NCI-H2227 treated with DMSO at 0.1 percent for 48 hours (cell line): ENCODE results near the gene HNRNPAB.

Source experiments
- DNase-seq: peaks from one replicate; lab custom pipeline; 2025; lab: John Stamatoyannopoulos, UW

Gene HNRNPAB

DNA sequence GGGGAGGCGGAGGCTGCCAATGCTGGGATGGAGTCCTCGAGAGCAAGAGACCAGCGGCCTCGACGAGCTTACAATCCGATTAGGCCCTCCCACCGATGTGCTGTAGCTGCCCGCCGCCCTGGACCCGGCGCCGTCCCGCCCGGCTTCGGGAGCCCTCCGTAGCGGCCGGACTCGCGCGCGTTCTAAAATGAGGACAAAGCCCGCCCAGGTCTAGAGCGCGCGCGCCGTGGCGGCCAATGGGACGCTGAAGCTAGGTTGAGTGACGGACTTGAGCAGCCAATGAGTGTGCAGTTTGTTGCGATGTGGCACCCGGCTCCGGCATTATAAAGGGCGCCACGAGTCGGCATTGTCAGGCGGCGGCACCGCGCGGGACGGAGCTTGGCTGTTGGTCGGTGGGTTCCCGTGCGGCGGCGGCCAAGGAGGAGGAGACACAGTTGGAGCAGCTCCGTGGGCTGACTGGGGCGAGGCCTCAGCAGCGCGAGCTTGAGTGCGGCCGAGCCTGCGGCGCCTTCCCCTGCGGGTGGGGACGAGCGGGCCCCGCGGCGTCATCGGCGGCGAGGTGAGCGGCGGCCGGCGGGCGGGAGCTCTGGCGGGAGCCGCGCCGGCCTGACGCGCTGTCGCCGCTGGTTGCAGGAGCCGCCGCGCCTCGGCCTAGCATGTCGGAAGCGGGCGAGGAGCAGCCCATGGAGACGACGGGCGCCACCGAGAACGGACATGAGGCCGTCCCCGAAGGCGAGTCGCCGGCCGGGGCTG, at the start of gene HNRNPAB:
Gene HNRNPAB, plus strand, starts transcription at position 352 of the 753 bp plus-strand sequence. Its CDS starts 305 bp downstream, at position 657.
- DNase-seq, result peak; percentile 93

DNA sequence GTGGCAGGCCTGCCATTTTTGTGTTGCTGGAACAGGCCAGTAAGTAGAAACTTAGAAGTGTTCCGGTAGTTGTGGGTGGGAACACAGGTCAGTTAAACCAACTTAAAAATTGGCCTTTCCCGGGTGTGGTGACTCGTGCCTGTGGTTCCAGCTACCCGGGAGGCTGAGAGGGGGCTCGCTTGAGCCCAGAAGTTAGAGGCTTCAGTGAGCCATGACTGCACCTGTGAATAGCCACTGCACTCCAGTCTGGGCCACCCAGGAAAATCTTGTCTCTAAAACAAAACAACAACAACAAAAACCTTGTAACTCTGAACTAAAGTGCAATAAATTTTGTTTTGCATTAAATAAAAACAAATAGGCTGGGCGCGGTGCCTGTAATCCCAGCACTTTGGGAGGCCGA, 49.3 kb upstream of the HNRNPAB start:
- DNase-seq, result no peak

DNA sequence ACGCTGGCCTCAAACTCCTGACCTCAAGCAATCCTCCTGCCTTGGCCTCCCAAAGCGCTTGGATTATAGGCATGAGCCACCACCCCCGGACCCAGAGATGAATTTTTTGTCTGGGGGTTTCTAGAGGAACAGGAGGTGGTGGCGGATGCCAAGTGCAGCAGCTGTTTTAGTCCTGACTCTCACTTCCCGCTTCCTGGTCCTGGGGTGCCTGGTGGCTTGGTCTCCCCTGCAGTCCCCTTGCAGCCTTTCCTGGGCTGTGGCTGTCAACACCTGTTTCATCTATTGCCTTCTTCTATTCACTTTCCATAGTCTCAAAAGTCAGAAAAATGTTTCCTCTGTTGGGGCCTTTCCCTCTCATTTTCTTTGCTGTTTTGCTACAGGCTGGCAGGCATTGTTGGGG, 44.2 kb upstream of the HNRNPAB start:
- no peak for DNase-seq

DNA sequence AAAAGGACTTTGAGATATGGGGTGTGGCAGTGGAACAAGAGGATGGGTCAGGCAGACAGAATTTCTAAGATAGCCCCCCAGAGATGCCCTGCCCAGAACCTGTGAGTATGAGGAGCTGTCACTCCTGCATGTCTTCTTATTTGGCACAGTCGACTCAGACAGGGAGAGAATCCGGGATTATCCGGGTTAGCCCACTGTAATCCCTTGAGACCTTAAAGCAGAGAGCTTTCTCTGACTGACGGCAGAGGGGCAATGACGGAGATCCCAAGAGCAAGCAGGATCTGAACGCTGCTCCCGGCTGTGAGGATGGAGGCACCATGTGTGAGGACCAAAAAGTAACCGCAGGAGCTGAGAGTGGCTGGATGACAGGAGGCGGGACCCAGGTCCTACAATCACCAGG, 41.9 kb upstream of the HNRNPAB start:
- no peak for DNase-seq

DNA sequence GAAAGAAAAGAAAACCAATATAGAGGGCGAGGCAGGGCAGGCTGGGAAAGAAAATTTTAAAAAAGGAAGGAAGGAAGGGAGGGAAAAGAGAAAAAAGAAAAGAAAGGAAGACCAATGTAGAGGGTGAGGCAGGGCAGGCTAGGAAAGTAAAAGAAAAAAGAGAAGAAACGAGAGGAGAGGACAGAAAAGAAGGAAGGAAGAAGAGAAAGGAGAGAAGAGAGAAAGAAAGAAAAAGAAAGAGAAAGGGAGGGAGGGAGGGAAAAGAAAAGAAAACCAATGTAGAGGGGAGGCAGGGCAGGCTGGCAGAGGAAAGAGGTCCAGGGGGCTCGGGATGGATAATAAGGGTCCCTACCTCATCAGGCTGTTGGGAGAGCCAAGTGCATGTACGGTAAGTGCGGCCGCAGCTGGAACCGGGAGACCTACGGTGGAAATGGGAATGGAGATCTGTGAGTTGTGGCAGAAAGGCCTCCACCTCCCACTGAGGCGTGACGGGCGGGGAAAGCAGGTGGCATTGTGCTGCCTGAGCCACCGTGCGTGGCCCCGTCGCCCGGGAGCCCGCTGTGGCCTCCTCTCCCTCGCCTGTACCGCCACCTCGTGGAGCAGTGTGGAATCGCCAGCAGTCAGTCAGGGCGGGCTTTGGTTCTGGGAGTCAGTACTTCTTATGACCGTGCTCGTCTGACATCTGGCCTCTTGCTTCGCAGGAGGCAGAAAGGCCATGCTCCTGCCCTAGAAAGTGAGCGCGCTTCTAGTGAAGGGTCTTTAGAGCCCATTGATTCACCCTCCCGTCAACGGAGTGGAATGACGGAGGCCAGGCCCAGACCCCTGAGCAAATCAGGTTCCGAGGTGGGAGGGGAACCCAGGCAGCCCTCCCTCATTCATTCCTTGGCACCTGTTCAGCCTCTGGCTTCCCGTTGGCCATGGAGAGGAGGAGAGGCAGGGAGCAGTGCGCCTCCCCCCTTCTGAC, 40.3 kb upstream of the HNRNPAB start:
- peak; percentile 62 for DNase-seq

DNA sequence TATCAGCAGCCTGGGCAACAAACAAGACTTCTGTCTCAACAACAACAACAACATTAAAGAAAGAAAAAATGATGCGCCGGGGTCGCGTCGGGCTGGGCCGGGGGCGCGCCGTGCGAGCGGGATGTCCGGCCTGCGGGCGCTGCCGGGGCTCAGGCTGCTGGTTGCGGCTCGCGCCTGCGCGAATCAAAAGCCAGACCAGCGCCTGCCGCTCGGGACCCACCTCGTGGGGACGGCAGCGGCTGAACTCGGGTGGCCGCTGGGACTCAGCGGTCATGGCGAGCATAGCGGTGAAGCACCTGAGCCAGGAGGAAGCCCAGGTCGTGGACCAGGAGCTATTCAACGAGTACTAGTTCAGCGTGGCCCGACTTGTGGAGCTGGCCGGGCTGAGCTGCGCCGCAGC, 38.8 kb upstream of the HNRNPAB start:
- DNase-seq, result no peak

DNA sequence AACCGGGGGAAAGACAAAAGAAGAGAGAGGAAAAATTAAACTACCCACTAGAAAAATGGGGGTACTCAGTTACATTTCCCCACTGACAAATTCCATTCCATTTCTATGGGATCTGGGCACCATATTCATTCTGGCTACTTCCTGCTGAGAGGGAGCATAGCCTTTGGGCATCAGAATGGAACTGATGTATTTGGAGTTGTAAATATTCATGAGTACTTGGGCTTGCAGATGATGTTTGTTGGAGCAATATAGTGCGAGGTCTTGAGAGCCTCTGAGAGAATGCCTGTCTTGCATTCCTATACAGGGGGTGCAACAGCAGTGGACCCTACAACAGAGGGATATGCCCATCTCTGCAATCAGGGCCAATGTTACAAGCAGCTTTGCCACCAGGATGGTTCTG, 33.9 kb upstream of the HNRNPAB start:
- no peak for DNase-seq

DNA sequence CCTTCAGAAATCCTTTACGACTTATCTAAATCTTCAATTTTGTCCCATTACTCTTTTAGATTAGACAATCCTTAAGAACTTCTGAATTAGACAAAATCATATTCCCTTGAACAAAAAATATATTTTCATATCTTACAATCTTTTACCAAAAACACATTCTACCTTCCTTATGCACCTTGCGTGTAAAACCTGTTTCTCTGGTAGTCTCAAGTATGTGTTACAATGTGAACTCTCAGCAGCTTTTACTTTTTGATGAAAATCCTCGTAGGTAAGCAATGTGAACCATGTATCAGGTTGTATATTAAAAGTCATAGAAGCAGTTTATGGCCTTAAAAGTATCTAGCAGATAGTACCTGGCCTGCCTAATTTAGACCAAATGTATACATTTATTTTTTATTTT, 29.9 kb upstream of the HNRNPAB start:
- no peak for DNase-seq

DNA sequence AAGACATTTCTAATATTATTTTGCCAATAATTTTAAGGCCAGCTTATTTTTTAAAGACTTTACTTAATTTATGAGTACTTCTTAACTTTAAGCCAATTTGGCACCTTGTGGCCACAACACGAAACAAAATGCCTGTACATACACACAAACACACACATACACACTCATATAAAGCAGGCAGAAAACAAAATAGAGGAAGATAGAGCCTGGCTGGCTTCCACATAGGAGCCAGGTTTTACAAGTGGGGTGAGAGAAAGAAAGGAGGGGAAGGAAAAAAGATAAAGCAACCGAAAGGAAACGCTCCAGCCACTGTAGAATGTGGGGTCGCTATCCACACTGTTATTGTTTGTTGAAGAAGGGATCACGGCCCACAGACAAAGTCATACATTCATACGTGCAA, 27.5 kb upstream of the HNRNPAB start:
- DNase-seq, result no peak

DNA sequence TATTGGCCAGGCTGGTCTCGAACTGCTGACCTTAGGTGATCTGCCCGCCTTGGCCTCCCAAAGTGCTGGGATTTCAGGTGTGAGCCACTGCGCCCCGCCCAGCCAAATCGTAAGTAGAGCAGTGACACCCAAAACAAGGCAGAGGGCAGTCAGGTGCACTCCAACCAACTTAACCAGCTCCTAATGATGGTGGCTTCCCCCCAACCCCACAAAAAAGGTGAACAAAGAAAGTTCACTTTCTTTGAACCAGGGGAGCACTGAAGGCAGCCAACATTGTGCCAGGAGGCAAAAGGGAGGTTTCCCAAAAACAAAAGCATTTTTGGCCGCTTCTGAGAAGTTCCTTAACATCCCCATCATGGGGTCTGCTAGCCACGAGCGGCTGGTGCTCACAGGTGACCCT, 26.8 kb upstream of the HNRNPAB start:
- no peak for DNase-seq

DNA sequence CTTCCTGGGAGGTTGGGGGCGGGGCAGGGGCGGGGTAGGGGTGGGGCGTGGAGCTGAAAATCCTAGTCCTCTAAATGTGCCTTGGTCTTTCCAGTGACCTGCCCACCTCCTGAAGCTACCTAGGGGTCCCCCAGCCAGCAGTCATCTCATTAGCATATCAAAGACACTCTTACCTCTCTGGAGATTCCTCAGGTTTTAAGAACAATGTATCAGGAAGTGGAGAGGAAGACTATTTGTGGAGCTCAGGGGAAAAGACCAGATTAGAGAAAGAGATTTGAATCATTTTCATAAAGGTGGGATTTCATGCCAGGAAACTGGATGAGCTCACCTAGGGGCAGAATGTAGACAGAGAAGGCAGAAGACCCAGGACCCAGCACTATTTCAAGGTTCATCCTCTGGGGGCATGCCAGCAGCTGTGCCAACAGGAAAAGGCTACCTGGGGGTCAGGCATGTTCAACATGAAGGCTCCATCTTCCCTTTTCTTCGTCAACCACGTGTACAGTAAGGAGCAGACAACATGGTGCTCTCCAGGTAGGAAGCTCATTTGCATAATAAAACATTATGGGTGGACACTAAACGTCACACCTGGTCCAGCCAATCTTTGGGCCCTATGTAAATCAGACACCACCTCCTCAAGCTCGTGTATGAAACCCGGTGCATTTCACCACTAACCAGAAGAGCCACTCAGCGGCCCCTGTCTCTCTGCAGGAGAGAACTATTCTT, 24.0 kb upstream of the HNRNPAB start:
- DNase-seq, result no peak

DNA sequence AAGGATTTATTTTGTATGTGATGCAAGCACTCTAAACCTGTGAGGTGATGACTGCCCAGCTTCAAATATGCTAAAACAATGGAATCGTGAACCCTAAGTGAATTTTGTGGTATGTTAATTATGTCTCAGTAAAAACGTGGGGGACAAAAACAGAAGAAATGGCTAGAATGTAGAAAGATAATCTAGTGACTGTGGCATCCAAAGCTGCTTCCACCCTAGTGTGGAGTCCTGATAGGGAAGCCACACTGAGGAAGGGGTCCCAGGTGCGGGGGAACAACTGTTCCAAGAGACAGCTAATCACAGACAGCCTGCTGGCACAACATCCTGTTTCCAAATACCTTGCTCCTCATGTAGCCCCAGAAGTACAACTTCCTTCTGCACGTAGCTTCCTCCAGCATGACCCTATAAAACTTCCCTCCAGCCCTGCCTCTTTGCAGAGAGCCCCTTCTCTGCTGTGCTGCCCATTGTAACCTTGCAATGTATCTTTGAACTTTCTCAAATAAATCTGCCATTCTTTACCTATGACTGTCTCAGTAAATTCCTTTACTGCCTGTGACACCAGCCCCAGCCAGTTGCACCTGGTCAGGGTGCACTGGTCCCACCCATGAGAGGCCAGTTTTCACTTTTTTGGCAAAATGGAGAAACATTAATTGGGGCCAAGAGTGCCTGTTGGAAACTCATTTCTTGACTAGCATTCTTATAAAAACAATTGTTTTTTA, 22.0 kb upstream of the HNRNPAB start:
- no peak for DNase-seq

DNA sequence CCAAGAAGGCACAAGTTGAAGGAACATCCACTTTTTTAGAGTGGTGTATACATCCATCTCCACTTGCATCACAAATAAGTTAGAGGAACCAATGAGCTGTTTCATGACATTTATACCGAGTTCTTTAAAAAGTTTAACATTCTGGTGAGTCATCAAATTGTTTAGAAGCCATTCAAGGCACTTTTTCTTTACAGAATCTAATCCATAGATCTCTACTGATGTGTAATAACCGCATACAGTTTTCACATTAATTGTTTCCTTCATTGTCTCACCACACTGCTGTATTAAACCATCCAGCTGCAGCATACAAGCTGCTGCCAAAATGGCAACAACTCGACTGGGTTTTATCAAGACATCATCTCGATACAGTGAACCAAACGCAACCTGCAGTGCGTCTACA, 17.9 kb upstream of the HNRNPAB start:
- no peak for DNase-seq

DNA sequence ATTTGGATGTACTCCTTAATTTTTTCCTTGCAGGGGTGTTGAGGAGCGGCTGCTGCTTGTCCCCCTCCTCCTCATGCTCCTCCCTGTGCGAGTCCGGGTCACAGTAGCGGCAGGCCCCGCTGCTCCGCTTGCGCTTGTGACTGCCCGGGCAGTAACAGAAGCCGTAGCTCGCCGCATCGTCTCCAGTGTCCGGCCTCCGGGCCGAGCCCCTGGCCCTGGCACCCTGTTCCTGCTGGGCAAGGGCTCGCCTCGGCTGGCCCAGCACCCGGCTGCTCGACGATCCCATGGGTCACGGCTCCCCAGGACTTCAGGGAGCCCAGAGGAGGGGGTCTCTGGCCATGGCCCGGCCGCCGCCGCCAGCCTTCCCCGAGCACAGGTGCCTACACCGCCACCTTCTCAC, 17.3 kb upstream of the HNRNPAB start, which contains the start of gene GMCL2:
Gene GMCL2, minus strand, starts transcription at position 358 of the 400 bp plus-strand sequence. Its CDS starts 72 bp downstream, at position 286.
- peak; percentile 2 for DNase-seq

DNA sequence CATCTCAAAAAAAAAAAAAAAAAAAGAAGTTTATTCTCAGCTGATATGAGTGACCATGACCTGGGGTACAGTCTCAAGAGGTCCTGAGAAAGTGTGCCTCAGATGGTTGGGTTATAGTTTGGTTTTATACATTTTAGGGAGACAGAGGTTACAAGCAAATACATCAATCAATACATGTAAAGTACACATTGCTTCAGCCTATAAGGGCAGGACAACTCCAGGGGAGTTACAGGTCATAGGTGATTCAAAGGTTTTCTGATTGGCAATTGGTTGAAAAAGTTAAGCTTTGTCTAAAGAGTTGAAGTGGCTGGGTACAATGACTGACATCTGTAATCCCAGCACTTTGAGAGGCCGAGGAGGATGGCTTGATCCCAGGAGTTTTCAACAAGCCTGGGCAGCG, 14.9 kb upstream of the HNRNPAB start:
- no peak for DNase-seq

DNA sequence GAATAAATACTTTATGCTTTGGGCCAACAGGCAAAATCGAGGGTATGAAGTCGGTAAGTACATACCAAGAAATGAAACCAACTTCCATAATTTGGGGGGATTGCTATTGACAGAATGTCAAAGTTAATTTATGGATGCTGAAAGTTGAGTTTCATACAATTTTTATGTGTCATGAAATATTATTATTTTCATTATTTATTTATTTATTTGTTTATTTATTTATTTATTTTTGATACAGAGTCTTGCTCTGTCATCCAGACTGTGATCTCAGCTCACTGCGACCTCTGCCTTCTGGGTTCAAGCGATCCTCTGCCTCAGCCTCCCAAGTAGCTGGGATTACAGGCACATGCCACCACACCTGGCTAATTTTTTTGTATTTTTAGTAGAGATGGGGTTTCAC, 12.7 kb upstream of the HNRNPAB start:
- DNase-seq, result no peak

DNA sequence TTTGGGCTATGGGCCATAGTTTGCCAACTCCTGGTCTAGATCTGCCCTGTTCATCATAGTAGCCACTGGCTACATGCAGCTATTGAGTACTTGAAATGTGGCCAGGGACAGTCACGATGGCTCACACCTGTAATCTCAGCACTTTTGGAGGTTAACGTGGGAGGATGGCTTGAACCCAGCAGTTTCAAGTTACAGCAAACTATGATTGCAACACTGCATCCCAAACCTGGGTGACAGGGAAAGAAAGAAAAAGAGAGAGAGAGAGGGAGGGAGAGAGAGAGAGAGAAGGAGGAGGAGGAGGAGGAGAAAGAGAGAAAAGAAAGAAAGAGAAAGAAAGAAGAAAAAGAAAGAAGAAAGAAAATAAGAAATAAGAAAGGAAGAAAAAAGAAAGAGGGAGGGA, 12.1 kb upstream of the HNRNPAB start:
- DNase-seq, result no peak

DNA sequence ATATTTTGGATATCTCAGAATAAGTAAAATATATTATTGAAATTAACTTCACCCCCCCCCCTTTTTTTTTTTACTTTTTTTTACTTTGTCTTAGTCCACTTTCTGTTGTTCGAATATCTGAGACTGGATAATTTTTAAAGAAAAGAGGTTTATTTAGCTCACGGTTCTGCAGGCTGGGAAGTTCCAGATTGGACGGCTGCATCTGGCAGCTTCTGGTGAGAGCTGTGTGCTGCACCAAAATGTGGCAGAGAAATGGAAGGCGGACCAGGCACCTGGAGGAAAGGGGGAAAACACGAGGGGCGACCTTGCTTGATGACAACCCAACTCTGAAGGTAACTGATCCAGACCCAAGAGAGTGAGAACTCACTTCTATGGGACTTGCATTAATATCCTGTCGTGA, 11.5 kb upstream of the HNRNPAB start:
- no peak for DNase-seq

DNA sequence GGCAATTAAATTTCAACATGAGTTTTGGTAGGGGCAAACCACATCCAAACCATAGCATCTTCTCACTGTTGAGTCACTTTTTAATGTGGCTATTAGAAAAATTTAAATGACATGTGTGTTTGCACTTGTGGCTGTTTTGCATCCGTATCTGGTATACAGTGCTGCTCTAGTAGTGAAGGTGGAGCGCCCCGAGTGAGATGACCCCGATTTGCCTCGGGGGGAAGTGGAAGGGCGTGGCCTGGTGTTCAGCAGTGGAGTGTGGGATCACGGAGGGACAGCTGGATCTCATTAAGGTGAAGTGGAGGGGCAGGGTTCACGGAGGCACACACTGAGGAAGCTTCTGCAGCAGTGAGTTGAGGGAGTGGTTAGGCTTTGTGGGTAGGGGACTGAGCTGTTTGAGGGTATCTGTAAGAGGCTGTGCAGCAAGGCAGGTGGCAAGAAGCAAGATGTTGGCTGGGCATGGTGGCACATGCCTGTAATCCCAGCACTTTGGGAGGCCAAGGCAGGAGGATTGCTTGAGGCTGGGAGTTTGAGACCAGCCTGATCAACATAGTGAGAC, 11.0 kb upstream of the HNRNPAB start:
- DNase-seq, result no peak

DNA sequence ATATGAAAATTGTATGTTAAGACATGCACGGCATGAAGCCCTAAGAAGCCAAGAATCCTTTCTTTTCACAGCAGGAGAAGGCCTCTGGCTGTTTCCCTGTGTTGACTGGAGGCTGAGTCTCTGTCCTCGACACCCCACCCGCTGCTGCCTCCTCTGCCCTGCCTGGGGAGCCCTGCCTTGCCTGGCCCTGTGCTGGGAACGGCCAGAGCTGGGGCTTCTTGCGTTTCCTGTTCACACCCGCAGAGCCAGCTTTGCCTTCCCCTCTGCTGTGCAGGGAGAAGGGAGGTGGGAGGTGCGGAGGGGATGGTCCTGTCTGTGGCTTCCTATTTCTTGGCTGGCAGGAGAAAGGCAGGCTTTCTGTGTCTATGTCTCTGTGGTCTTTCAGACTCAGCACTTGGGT, 10.3 kb upstream of the HNRNPAB start:
- no peak for DNase-seq

DNA sequence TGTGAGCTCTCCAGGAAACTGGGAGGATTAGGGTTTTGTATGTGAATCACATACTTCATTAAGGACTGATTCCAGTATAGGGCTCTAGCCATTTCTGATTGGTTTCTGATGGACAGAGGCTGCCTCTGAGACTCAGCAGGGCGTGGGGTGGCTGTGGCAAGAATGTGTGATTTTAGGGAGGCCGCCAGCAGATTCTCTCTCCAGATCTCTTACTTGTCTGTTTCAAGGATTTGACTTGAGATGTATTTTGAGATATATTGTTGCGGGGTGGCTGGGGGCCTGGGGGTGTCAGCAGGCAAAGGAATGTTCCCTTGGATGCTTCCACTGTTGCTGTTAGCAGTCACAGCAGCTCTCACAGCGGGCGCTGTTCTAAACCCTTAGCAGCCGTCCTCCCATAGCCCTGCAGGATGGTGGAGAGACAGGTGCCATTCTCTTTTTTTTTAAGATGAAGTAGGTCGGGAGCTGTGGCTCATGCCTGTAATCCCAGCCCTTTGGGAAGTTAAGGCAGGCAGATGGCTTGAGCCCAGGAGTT, 8.0 kb upstream of the HNRNPAB start:
- DNase-seq, result no peak
